Measurements from ENCODE around the gene ADGRG6.
"Not testable (repeated sequence)": the region's sequence is repeated elsewhere in the genome, so short reads cannot be mapped to it uniquely, and the experiment has no call there.

The ADGRG6 gene

GRCh38 chr6:142276256-142276655 is 25.6 kb upstream of the ADGRG6 start:
- no peak for DNase-seq (ENCODE audit: low spot score)
- in situ Hi-C loops (cut with MboI; ENCODE audit: low pct_unique_long_range_greater_than_20kb, low sequenced_read_pairs, unreplicated experiment) = no loop called here
- TF ChIP-seq CTCF (IDR thresholded peaks at IDR 0.05; ENCODE audit: extremely low read depth, insufficient read depth, missing control alignments) = no peak

- no peak for DNase-seq (ENCODE audit: low spot score)
- no peak for TF ChIP-seq CTCF (IDR thresholded peaks at IDR 0.05; ENCODE audit: extremely low read depth, insufficient read depth, missing control alignments)
- in situ Hi-C loops (cut with MboI; ENCODE audit: low pct_unique_long_range_greater_than_20kb, low sequenced_read_pairs, unreplicated experiment) = no loop called here
These were observed 22.2 kb upstream of the ADGRG6 start for GRCh38 chr6:142279350-142280180.

GRCh38 chr6:142280265-142280664 is 21.5 kb upstream of the ADGRG6 start:
- in situ Hi-C loops (cut with MboI; ENCODE audit: low pct_unique_long_range_greater_than_20kb, low sequenced_read_pairs, unreplicated experiment) = no loop called here
- DNase-seq (ENCODE audit: low spot score) = no peak
- no peak for TF ChIP-seq CTCF (IDR thresholded peaks at IDR 0.05; ENCODE audit: extremely low read depth, insufficient read depth, missing control alignments)

- no peak for DNase-seq (ENCODE audit: low spot score)
- TF ChIP-seq CTCF (IDR thresholded peaks at IDR 0.05; ENCODE audit: extremely low read depth, insufficient read depth, missing control alignments) = no peak
- in situ Hi-C loops (cut with MboI; ENCODE audit: low pct_unique_long_range_greater_than_20kb, low sequenced_read_pairs, unreplicated experiment) = no loop called here
These were observed 20.9 kb upstream of the ADGRG6 start for GRCh38 chr6:142280927-142281326.

GRCh38 chr6:142283138-142283537 is 18.7 kb upstream of the ADGRG6 start:
- in situ Hi-C loops (cut with MboI; ENCODE audit: low pct_unique_long_range_greater_than_20kb, low sequenced_read_pairs, unreplicated experiment); DNase-seq (ENCODE audit: low spot score): not testable (repeated sequence)

- TF ChIP-seq CTCF (IDR thresholded peaks at IDR 0.05; ENCODE audit: extremely low read depth, insufficient read depth, missing control alignments) = no peak
- in situ Hi-C loops (cut with MboI; ENCODE audit: low pct_unique_long_range_greater_than_20kb, low sequenced_read_pairs, unreplicated experiment) = no loop called here
- DNase-seq (ENCODE audit: low spot score) = no peak
These were observed 17.4 kb upstream of the ADGRG6 start for GRCh38 chr6:142284419-142284818.

GRCh38 chr6:142285235-142286087 is 16.3 kb upstream of the ADGRG6 start:
- in situ Hi-C loops (cut with MboI; ENCODE audit: low pct_unique_long_range_greater_than_20kb, low sequenced_read_pairs, unreplicated experiment) = no loop called here
- DNase-seq (ENCODE audit: low spot score) = no peak
- no peak for TF ChIP-seq CTCF (IDR thresholded peaks at IDR 0.05; ENCODE audit: extremely low read depth, insufficient read depth, missing control alignments)
